Activated T-cell treated with anti-CD3 and anti-CD28 coated beads, Interleukin-2, amount 50 U/mL, for 1 hour (primary cell): ENCODE measurements around the gene NSUN6.
"Not testable (repeated sequence)": the region's sequence is repeated elsewhere in the genome, so short reads cannot be mapped to it uniquely, and the experiment has no call there.

Source experiments
- DNase-seq: peaks from one replicate; pipeline ENCODE4 v3.0.0-alpha.2; 2020

The NSUN6 gene

GRCh38 chr10:18607503-18608378, 43.6 kb downstream of the NSUN6 start:
- DNase-seq: no peak

GRCh38 chr10:18606051-18606695, 45.2 kb downstream of the NSUN6 start:
- no peak for DNase-seq

GRCh38 chr10:18601321-18601720, 50.1 kb downstream of the NSUN6 start:
- no peak for DNase-seq

GRCh38 chr10:18599392-18599791, 52.0 kb downstream of the NSUN6 start:
- no peak for DNase-seq

GRCh38 chr10:18594574-18595156, 56.7 kb downstream of the NSUN6 start:
- no peak for DNase-seq

- not testable (repeated sequence) for DNase-seq
These were observed 60.2 kb downstream of the NSUN6 start for GRCh38 chr10:18591141-18591540.

GRCh38 chr10:18586637-18587036, 64.8 kb downstream of the NSUN6 start:
- DNase-seq: not testable (repeated sequence)

- DNase-seq: no peak
These were observed 67.7 kb downstream of the NSUN6 start for GRCh38 chr10:18583575-18584270.

GRCh38 chr10:18582803-18583202, 68.6 kb downstream of the NSUN6 start:
- DNase-seq: no peak

- DNase-seq: no peak
These were observed 73.3 kb downstream of the NSUN6 start for GRCh38 chr10:18577823-18578685.

- no peak for DNase-seq
These were observed 74.8 kb downstream of the NSUN6 start for GRCh38 chr10:18576586-18576985.

GRCh38 chr10:18572959-18573561, 78.3 kb downstream of the NSUN6 start:
- no peak for DNase-seq

GRCh38 chr10:18571780-18572179, 79.6 kb downstream of the NSUN6 start:
- no peak for DNase-seq

- no peak for DNase-seq
These were observed 80.3 kb downstream of the NSUN6 start for GRCh38 chr10:18571076-18571475.

- not testable (repeated sequence) for DNase-seq
These were observed 81.0 kb downstream of the NSUN6 start for GRCh38 chr10:18570386-18570785.

GRCh38 chr10:18567343-18567856, 84.0 kb downstream of the NSUN6 start:
- DNase-seq: no peak

- DNase-seq: no peak
These were observed 85.2 kb downstream of the NSUN6 start for GRCh38 chr10:18566177-18566576.

GRCh38 chr10:18565006-18565405, 86.4 kb downstream of the NSUN6 start:
- no peak for DNase-seq

- DNase-seq: no peak
These were observed 88.2 kb downstream of the NSUN6 start for GRCh38 chr10:18563003-18563726.

- no peak for DNase-seq
These were observed 89.4 kb downstream of the NSUN6 start for GRCh38 chr10:18561861-18562551.
